Body of pancreas (tissue), 4 donors: ENCODE data around the gene MOCS1.

Source experiments
- POLR2A ChIP-seq, 3 donors: fragments of 450-650 bp; IDR thresholded peaks; one replicate each; pipeline ENCODE4 v1.6.1; 2016; ENCODE audit warnings: antibody characterized with exemption in 3 of 3, mild to moderate bottlenecking in 2 of 3
- TF ChIP-seq, protein P1 (sequence below), 7 experiments: fragments of 450-650 bp in 4 of 7; fragments of 200-600 bp in 3 of 7; sonication (generic) in 3 of 7; IDR thresholded peaks; one replicate each; pipeline ENCODE4 v1.5.1; 2016 to 2019; ENCODE audit warnings: antibody characterized with exemption in 7 of 7

DNA sequence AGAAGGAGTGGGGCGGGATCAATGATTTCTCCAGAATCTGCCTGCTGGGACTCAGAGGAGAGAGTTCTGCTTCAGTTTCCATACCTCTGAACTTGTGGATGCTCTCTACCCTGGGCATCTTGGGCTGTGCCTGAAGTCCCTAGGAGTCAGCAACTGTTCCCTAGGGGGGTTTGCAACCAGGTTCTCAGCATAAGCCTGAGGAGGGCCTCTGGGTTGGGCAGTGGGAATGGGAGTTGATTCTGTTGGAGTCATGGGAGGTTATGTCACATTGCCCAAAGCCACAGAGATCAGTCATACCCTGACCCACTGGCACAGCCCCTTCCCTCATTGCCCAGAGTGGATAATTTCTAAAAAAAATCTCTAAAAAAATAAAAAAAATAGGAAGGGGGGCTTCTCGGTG is 47.4 kb downstream of the MOCS1 start:
- TF ChIP-seq, protein P1, sequence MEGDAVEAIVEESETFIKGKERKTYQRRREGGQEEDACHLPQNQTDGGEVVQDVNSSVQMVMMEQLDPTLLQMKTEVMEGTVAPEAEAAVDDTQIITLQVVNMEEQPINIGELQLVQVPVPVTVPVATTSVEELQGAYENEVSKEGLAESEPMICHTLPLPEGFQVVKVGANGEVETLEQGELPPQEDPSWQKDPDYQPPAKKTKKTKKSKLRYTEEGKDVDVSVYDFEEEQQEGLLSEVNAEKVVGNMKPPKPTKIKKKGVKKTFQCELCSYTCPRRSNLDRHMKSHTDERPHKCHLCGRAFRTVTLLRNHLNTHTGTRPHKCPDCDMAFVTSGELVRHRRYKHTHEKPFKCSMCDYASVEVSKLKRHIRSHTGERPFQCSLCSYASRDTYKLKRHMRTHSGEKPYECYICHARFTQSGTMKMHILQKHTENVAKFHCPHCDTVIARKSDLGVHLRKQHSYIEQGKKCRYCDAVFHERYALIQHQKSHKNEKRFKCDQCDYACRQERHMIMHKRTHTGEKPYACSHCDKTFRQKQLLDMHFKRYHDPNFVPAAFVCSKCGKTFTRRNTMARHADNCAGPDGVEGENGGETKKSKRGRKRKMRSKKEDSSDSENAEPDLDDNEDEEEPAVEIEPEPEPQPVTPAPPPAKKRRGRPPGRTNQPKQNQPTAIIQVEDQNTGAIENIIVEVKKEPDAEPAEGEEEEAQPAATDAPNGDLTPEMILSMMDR (IDR thresholded peaks at IDR 0.05), result no peak
- TF ChIP-seq POLR2A (IDR thresholded peaks at IDR 0.05), result no peak
